Hepatocyte (in vitro differentiated cells): Measurements from ENCODE around the gene OR10A2.
"Not testable (repeated sequence)": the region's sequence is repeated elsewhere in the genome, so short reads cannot be mapped to it uniquely, and the experiment has no call there.

Experiments used
- CTCF ChIP-seq: fragments of 200-600 bp; sonication (generic); IDR thresholded peaks from 2 replicates; pipeline ENCODE4 v1.5.1; 2016; ENCODE audit warnings: antibody characterized with exemption, mild to moderate bottlenecking; ENCODE audit not compliant: poor library complexity
- EZH2 ChIP-seq: fragments of 200-600 bp; sonication (generic); IDR thresholded peaks from 2 replicates; pipeline ENCODE4 v1.6.1; 2016; ENCODE audit warnings: antibody characterized with exemption, mild to moderate bottlenecking, borderline replicate concordance
- EZH2phosphoT487 ChIP-seq: fragments of 200-600 bp; sonication (generic); IDR thresholded peaks from one replicate; pipeline ENCODE4 v1.6.1; 2018; ENCODE audit warnings: antibody characterized with exemption, mild to moderate bottlenecking, low read depth, moderate library complexity; ENCODE audit not compliant: unreplicated experiment, severe bottlenecking

GRCh38 chr11:6854801-6855200 is 8.1 kb upstream of the OR10A2 start:
- not testable (repeated sequence) for TF ChIP-seq CTCF, EZH2phosphoT487, EZH2
